Measurements from ENCODE around the gene SNCB. TPM values are rescaled to one million over a fixed set of nuclear protein-coding genes. Genes with fewer than 3 reads are reported as not detected.

Gene SNCB
- polyA plus RNA-seq, 10 donors = 0.15 TPM; not detected in 9

- DNase-seq = no peak
These were observed 31.3 kb upstream of the SNCB start for GRCh38 chr5:176661676-176662075.

GRCh38 chr5:176660860-176661641 is 30.7 kb upstream of the SNCB start:
- DNase-seq = peak; percentile 52 to 87 (median 84)

- no peak for DNase-seq
These were observed 30.2 kb upstream of the SNCB start for GRCh38 chr5:176660530-176660859.

- DNase-seq = no peak
These were observed 29.6 kb upstream of the SNCB start for GRCh38 chr5:176659860-176660461.

GRCh38 chr5:176659512-176659839 is 29.1 kb upstream of the SNCB start:
- DNase-seq = no peak

- no peak for DNase-seq
These were observed 28.6 kb upstream of the SNCB start for GRCh38 chr5:176658817-176659511.

GRCh38 chr5:176658007-176658599 is 27.8 kb upstream of the SNCB start:
- peak; percentile 38 to 80 (median 71) for DNase-seq

- no peak for DNase-seq
These were observed 26.2 kb upstream of the SNCB start for GRCh38 chr5:176656467-176656990.

GRCh38 chr5:176654856-176655255 is 24.5 kb upstream of the SNCB start:
- no peak for DNase-seq

GRCh38 chr5:176653401-176654385 is 23.4 kb upstream of the SNCB start:
- DNase-seq = no peak

- DNase-seq = no peak
These were observed 21.8 kb upstream of the SNCB start for GRCh38 chr5:176652136-176652535.

- no peak for DNase-seq
These were observed 21.2 kb upstream of the SNCB start for GRCh38 chr5:176651472-176651980.

GRCh38 chr5:176650354-176650884 is 20.1 kb upstream of the SNCB start:
- no peak for DNase-seq

GRCh38 chr5:176648474-176649194 is 18.3 kb upstream of the SNCB start:
- no peak for DNase-seq

- DNase-seq = peak in 1 of 3 donors; percentile 65
These were observed 17.6 kb upstream of the SNCB start for GRCh38 chr5:176647843-176648473.

GRCh38 chr5:176647030-176647842 is 16.9 kb upstream of the SNCB start, which contains the start of gene TSPAN17:
Gene TSPAN17, plus strand, starts transcription at chr5:176647484. Its CDS starts 132 bp downstream, at chr5:176647616.
- DNase-seq = peak; percentile 99 to 100 (median 100)

- DNase-seq = no peak
These were observed 16.3 kb upstream of the SNCB start for GRCh38 chr5:176646707-176647029.

- DNase-seq = no peak
These were observed 15.8 kb upstream of the SNCB start for GRCh38 chr5:176646049-176646706.

Measured in muscle of back (tissue), 11 donors.